Midbrain (tissue), 1 donor: ENCODE results near the gene SAMD8.
"Not testable (repeated sequence)": the region's sequence is repeated elsewhere in the genome, so short reads cannot be mapped to it uniquely, and the experiment has no call there.

ENCODE experiments used
- DNase-seq: peaks from one replicate; lab custom pipeline; 2025; lab: John Stamatoyannopoulos, UW

SAMD8 gene

GRCh38 chr10:75086278-75086934 is 25.1 kb upstream of the SAMD8 start:
- no peak for DNase-seq

GRCh38 chr10:75088640-75089039 is 22.8 kb upstream of the SAMD8 start:
- no peak for DNase-seq

GRCh38 chr10:75089634-75090033 is 21.8 kb upstream of the SAMD8 start:
- no peak for DNase-seq

- no peak for DNase-seq
Observed at GRCh38 chr10:75091146-75091545, 20.3 kb upstream of the SAMD8 start.

- DNase-seq: no peak
Observed at GRCh38 chr10:75094465-75094864, 17.0 kb upstream of the SAMD8 start.

- no peak for DNase-seq
Observed at GRCh38 chr10:75095631-75096030, 15.8 kb upstream of the SAMD8 start.

- no peak for DNase-seq
Observed at GRCh38 chr10:75096749-75097148, 14.7 kb upstream of the SAMD8 start.

GRCh38 chr10:75097666-75098285 is 13.7 kb upstream of the SAMD8 start:
- no peak for DNase-seq

GRCh38 chr10:75098902-75099673 is 12.4 kb upstream of the SAMD8 start:
- DNase-seq: no peak

- peak; percentile 69 for DNase-seq
Observed at GRCh38 chr10:75099952-75100763, 11.3 kb upstream of the SAMD8 start.

GRCh38 chr10:75100764-75101291 is 10.6 kb upstream of the SAMD8 start:
- no peak for DNase-seq

GRCh38 chr10:75101416-75102251 is 9.8 kb upstream of the SAMD8 start:
- no peak for DNase-seq

- no peak for DNase-seq
Observed at GRCh38 chr10:75102830-75103673, 8.4 kb upstream of the SAMD8 start.

GRCh38 chr10:75103881-75104686 is 7.4 kb upstream of the SAMD8 start:
- no peak for DNase-seq

- DNase-seq: no peak
Observed at GRCh38 chr10:75104842-75105241, 6.6 kb upstream of the SAMD8 start.

GRCh38 chr10:75105576-75106197 is 5.8 kb upstream of the SAMD8 start:
- DNase-seq: no peak

GRCh38 chr10:75106242-75106641 is 5.2 kb upstream of the SAMD8 start:
- DNase-seq: no peak

- DNase-seq: not testable (repeated sequence)
Observed at GRCh38 chr10:75106891-75107290, 4.6 kb upstream of the SAMD8 start.
